HepG2 (cell line): Measurements from ENCODE around the gene MTCP1. TPM values are rescaled to one million over a fixed set of nuclear protein-coding genes. Genes with fewer than 3 reads are reported as not detected.
A peak's percentile ranks its signal among the peaks of the same experiment; 100 is the strongest.

Experiments used
- BHLHE40 ChIP-seq: IDR thresholded peaks from 2 replicates; pipeline ENCODE4 v1.6.1; 2011; ENCODE audit warnings: low read length, improper control_type of control experiment
- ELF1 ChIP-seq: sonication (generic); formaldehyde crosslinking; IDR thresholded peaks from 2 replicates; pipeline ENCODE4 v1.4.0; 2020; ENCODE audit warnings: missing genetic modification reagents
- GATAD1 ChIP-seq: IDR thresholded peaks from 2 replicates; pipeline ENCODE4 v1.6.1; 2016; ENCODE audit warnings: missing genetic modification reagents, missing compliant biosample characterization
- HNRNPK ChIP-seq: fragments of 200-400 bp; formaldehyde crosslinking; IDR thresholded peaks from 2 replicates; pipeline ENCODE4 v1.6.1; 2018; ENCODE audit warnings: low read length, low read depth, moderate library complexity, mild to moderate bottlenecking; ENCODE audit not compliant: poor library complexity, severe bottlenecking
- JDP2 ChIP-seq: sonication (generic); formaldehyde crosslinking; IDR thresholded peaks from 2 replicates; pipeline ENCODE4 v1.8.1; 2022; ENCODE audit warnings: missing genetic modification reagents, borderline replicate concordance
- KLF9 ChIP-seq: IDR thresholded peaks from 2 replicates; pipeline ENCODE4 v1.6.1; 2016; ENCODE audit warnings: low read depth
- MXD4 ChIP-seq: IDR thresholded peaks from 2 replicates; pipeline ENCODE4 v1.6.1; 2016; ENCODE audit warnings: mild to moderate bottlenecking, missing biosample characterization, missing genetic modification reagents
- NFE2L2 ChIP-seq: fragments of 150-350 bp; IDR thresholded peaks from 2 replicates; pipeline ENCODE4 v1.6.1; 2014; ENCODE audit warnings: low read length
- TMF1 ChIP-seq: sonication (generic); formaldehyde crosslinking; IDR thresholded peaks from 2 replicates; pipeline ENCODE4 v1.8.1; 2022; ENCODE audit warnings: low read depth, missing genetic modification reagents
- ZFP90 ChIP-seq: sonication (generic); formaldehyde crosslinking; IDR thresholded peaks from 2 replicates; pipeline ENCODE4 v1.8.0; 2022; ENCODE audit warnings: missing genetic modification reagents, mild to moderate bottlenecking, inconsistent platforms, borderline replicate concordance
- ZNF234 ChIP-seq: sonication (generic); formaldehyde crosslinking; conservative IDR thresholded peaks from 2 replicates; pipeline ENCODE4 v1.5.1; 2020; ENCODE audit warnings: mild to moderate bottlenecking, missing genetic modification reagents
- ZNF883 ChIP-seq: sonication (generic); formaldehyde crosslinking; IDR thresholded peaks from 2 replicates; pipeline ENCODE4 v1.5.1; 2020; ENCODE audit warnings: mild to moderate bottlenecking, missing genetic modification reagents; ENCODE audit errors: not compliant biosample characterization
- ZNF891 ChIP-seq: sonication (generic); formaldehyde crosslinking; IDR thresholded peaks from 2 replicates; pipeline ENCODE4 v1.5.0; 2020; ENCODE audit warnings: mild to moderate bottlenecking, missing genetic modification reagents
- polyA plus RNA-seq, 8 experiments: library from polyadenylated mRNA; depleted of rRNA in 3 of 8; stranded (reverse) in 7 of 8; unstranded in 1 of 8; fragments of >200 nt; fragmentation: Illumina TruSeq in 4 of 8; extraction: Trizol in 4 of 8; gene quantifications; 2 replicates each; pipeline versions ENCODE4 v1.2.1 to v1.2.3, GENCODE V29; 2011 to 2016; ENCODE audit warnings: low read depth in 4 of 8, missing spikeins in 1 of 8, mixed read lengths in 1 of 8; ENCODE audit not compliant: insufficient read depth in 1 of 8
- total RNA-seq, 5 experiments: library from RNA; depleted of rRNA; stranded (reverse); fragments of >200 nt; fragmentation: Illumina TruSeq; extraction: Trizol; gene quantifications; 2 replicates each; pipeline ENCODE4 v1.2.3, GENCODE V29; 2016; ENCODE audit warnings: low read depth in 1 of 5
- TF ChIP-seq, protein P1 (sequence below): sonication (generic); formaldehyde crosslinking; IDR thresholded peaks from 2 replicates; pipeline ENCODE4 v1.4.0; 2020; ENCODE audit warnings: mild to moderate bottlenecking, missing genetic modification reagents
- TF ChIP-seq, protein P2 (sequence below): sonication (generic); formaldehyde crosslinking; IDR thresholded peaks from 2 replicates; pipeline ENCODE4 v1.4.0; 2020; ENCODE audit warnings: missing genetic modification reagents
- TF ChIP-seq, protein P3 (sequence below): sonication (generic); formaldehyde crosslinking; IDR thresholded peaks from 2 replicates; pipeline ENCODE4 v1.4.0; 2020; ENCODE audit warnings: mild to moderate bottlenecking, missing genetic modification reagents
- TF ChIP-seq, protein P4 (sequence below): sonication (generic); formaldehyde crosslinking; IDR thresholded peaks from 2 replicates; pipeline ENCODE4 v1.8.1; 2022; ENCODE audit warnings: mild to moderate bottlenecking, missing genetic modification reagents

Gene MTCP1
- total and polyA plus RNA-seq, 2 of the 13 experiments (the other 11 are each of a cell fraction or from before 2014, with no cell fraction given) = 5.1 to 18.9 TPM

DNA sequence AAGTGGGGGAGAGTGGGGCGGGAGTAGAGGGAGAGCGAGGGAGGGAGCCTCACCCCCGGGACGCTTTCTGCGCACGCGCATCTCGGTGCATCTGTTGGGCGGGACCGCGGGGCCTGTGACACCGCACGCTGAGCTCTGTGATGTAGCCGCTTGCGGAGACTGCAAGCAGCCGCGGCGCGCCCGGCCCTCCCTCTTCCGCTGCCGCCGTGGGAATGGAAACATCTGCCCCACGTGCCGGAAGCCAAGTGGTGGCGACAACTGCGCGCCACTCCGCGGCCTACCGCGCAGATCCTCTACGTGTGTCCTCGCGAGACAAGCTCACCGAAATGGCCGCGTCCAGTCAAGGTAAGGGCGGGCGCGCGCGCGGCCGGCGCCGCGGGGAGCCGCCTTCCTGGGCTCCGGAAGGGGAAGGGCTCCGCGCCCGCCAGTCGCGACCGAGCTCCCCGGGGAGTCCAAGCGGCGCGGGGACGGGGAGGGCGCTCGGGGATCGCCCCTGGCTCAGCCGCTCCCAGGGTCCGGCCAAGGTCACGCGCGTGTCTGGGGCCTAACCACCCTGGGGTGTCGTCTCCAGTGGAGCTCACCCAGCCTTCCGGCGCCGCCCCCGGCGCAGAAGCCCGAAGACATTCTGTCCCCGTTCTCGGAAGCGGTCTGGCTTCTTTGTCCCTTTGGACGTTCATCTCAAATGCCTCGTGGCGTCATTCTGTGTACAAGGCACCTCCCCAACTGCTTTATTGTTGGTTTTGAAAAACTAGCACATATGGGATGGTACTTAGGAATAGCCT lies 44.0 kb downstream of the MTCP1 start, which contains the start of gene FUNDC2 (continued):
- TF ChIP-seq, protein P1, sequence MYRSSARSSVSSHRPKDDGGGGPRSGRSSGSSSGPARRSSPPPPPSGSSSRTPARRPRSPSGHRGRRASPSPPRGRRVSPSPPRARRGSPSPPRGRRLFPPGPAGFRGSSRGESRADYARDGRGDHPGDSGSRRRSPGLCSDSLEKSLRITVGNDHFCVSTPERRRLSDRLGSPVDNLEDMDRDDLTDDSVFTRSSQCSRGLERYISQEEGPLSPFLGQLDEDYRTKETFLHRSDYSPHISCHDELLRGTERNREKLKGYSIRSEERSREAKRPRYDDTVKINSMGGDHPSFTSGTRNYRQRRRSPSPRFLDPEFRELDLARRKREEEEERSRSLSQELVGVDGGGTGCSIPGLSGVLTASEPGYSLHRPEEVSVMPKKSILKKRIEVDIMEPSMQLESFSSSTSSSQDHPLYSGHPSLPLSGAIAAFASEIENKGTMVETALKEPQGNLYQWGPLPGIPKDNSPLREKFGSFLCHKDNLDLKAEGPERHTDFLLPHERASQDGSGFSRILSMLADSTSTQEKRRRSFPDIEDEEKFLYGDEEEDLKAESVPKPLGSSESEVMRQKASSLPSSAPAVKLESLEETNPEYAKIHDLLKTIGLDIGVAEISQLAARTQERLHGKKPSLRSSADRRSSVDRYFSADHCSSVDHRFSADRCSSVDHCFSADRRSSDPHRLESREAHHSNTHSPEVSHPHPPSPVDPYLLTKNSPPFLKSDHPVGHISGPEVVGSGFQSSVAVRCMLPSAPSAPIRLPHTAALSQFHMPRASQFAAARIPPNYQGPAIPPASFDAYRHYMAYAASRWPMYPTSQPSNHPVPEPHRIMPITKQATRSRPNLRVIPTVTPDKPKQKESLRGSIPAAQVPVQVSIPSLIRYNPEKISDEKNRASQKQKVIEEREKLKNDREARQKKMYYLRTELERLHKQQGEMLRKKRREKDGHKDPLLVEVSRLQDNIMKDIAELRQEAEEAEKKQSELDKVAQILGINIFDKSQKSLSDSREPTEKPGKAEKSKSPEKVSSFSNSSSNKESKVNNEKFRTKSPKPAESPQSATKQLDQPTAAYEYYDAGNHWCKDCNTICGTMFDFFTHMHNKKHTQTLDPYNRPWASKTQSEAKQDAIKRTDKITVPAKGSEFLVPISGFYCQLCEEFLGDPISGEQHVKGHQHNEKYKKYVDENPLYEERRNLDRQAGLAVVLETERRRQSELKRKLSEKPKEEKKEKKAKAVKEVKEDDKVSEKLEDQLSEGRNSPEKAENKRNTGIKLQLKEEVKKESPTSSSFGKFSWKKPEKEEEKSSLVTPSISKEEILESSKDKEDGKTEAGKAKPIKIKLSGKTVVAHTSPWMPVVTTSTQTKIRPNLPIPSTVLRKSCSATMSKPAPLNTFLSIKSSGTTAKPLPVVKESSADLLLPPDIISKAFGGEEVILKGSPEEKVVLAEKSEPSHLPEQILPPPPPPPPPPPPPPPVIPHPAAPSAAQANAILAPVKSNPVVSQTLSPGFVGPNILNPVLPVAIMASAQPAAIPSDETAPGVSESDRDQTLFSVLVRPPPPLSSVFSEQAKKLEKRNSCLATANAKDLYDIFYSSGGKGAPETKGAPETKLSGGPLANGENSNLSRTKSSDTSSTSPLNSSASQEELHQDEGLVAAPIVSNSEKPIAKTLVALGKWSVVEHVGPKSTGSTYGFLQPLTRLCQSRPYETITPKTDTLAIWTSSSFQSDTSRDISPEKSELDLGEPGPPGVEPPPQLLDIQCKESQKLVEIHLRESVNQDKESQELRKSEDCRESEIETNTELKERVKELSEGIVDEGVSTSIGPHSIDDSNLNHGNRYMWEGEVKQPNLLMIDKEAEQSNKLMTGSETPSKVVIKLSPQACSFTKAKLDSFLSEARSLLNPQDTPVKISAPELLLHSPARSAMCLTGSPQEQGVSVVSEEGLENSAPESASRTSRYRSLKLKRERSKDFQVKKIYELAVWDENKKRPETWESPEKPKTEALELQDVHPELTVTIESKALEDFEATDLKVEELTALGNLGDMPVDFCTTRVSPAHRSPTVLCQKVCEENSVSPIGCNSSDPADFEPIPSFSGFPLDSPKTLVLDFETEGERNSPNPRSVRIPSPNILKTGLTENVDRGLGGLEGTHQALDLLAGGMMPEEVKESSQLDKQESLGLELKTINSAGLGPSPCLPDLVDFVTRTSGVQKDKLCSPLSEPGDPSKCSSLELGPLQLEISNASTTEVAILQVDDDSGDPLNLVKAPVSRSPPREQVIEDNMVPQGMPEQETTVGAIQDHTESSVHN (CRISPR knock-in tag) = no peak
- TF ChIP-seq ZFP90 (CRISPR knock-in tag) = no peak
- peak; percentile 51 for TF ChIP-seq BHLHE40
- peak; percentile 53; the same call in 1 of the 2 replicates for TF ChIP-seq MXD4 (CRISPR knock-in tag)
- TF ChIP-seq NFE2L2 = no peak
- TF ChIP-seq ELF1 (CRISPR knock-in tag) = peak; percentile 40; the same call in 1 of the 2 replicates
- peak; percentile 79; the same call in 1 of the 2 replicates for TF ChIP-seq GATAD1 (CRISPR knock-in tag)
- TF ChIP-seq, protein P2, sequence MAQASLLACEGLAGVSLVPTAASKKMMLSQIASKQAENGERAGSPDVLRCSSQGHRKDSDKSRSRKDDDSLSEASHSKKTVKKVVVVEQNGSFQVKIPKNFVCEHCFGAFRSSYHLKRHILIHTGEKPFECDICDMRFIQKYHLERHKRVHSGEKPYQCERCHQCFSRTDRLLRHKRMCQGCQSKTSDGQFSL = no peak
- TF ChIP-seq KLF9 = no peak
- TF ChIP-seq JDP2 (CRISPR knock-in tag) = no peak
- 0 out of 2 replicates have a peak, but pooled peaks have one; percentile 16 for TF ChIP-seq ZNF891 (CRISPR knock-in tag)
- peak; percentile 85 for TF ChIP-seq HNRNPK
- TF ChIP-seq TMF1 = peak; percentile 60; the same call in 1 of the 2 replicates
- TF ChIP-seq ZNF883 (CRISPR knock-in tag) = peak; percentile 62
- TF ChIP-seq ZNF234 (CRISPR knock-in tag) = no peak
- TF ChIP-seq, protein P3, sequence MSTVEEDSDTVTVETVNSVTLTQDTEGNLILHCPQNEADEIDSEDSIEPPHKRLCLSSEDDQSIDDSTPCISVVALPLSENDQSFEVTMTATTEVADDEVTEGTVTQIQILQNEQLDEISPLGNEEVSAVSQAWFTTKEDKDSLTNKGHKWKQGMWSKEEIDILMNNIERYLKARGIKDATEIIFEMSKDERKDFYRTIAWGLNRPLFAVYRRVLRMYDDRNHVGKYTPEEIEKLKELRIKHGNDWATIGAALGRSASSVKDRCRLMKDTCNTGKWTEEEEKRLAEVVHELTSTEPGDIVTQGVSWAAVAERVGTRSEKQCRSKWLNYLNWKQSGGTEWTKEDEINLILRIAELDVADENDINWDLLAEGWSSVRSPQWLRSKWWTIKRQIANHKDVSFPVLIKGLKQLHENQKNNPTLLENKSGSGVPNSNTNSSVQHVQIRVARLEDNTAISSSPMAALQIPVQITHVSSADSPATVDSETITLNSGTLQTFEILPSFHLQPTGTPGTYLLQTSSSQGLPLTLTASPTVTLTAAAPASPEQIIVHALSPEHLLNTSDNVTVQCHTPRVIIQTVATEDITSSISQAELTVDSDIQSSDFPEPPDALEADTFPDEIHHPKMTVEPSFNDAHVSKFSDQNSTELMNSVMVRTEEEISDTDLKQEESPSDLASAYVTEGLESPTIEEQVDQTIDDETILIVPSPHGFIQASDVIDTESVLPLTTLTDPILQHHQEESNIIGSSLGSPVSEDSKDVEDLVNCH = no peak
- TF ChIP-seq, protein P4, sequence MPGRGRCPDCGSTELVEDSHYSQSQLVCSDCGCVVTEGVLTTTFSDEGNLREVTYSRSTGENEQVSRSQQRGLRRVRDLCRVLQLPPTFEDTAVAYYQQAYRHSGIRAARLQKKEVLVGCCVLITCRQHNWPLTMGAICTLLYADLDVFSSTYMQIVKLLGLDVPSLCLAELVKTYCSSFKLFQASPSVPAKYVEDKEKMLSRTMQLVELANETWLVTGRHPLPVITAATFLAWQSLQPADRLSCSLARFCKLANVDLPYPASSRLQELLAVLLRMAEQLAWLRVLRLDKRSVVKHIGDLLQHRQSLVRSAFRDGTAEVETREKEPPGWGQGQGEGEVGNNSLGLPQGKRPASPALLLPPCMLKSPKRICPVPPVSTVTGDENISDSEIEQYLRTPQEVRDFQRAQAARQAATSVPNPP (CRISPR knock-in tag) = 0 out of 2 replicates have a peak, but pooled peaks have one; percentile 54
